HG02938 (cell line): ENCODE results near the gene YIPF6.
A peak's percentile ranks its signal among the peaks of the same experiment; 100 is the strongest.
"Not testable (repeated sequence)": the region's sequence is repeated elsewhere in the genome, so short reads cannot be mapped to it uniquely, and the experiment has no call there.

Experiments
- ATAC-seq: cut with Tn5 transposase; IDR thresholded peaks from one replicate; pipeline ENCODE4 v1.9.1; 2021; ENCODE audit warnings: mild to moderate bottlenecking, moderate library complexity; ENCODE audit not compliant: unreplicated experiment

The YIPF6 gene

DNA sequence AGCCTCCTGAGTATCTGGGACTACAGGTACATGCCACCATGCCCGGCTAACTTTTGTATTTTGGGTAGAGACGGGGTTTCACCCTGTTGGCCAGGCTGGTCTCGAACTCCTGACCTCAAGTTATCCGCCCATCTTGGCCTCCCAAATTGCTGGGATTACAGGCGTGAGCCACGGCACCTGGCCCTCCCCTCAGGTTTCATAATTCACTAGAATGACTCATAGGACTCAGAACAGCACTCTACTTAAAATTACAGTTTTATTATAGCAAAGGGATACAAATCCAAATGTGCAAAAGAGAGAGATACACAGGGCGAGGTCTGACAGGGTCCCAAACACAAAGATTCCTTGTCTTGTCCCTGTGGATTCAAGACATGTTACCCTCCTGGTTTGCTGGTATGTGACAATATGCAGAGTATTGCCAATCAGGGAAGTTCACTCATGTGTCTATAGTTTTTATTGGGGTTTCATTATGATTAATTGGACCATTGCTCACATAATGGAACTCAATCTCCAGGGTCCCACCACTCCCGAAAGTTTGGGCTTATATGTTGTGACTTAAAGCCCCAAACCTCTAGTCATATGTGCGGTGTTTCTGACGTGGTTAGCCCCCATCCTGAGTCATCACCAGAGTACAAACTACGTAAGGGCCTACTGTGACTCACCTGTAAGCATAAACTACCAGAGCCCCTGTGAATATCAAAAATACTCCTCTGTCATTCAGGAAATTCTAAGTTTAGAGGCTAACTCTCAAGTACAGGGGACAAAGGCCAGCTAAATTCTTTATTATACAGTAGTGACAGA lies 5.2 kb downstream of the YIPF6 start:
- ATAC-seq, result peak; percentile 53

DNA sequence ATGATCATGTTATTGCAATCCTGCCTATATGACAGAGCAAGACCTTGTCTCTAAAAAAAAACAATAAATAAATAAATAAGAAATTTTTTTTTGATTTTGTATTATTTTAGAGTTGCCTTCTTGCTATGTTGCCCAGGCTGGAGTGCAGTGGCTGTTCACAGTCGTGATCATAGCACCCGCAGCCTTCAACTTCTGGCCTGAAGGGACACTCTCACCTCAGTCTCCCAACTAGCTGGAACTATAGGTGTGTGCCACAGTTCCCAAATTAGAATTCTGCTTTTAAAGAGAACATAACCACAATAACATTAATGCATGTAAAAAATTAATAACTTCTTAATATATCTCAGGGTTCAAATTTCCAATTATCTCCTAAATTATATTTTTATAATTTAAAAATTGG lies 7.8 kb downstream of the YIPF6 start:
- no peak for ATAC-seq

DNA sequence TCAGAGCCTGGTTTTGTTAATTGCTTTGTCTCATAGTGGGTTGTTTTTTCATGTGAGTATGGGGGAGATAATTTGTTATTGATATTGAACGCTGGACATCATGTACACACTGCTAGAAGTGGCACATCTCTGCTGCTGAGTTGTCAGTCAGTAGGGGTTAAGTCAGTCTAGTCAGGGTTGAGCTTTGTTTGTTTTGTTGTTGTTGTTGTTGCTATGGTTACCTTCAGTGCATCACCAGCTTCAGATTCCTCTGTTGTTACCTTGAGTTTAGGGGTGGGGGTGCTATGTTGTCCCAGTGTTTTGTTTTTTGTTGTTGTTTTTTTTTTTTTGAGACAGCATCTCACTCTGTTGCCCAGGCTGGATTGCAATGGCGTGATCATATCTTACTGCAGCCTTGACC lies 9.9 kb downstream of the YIPF6 start:
- ATAC-seq, result no peak

DNA sequence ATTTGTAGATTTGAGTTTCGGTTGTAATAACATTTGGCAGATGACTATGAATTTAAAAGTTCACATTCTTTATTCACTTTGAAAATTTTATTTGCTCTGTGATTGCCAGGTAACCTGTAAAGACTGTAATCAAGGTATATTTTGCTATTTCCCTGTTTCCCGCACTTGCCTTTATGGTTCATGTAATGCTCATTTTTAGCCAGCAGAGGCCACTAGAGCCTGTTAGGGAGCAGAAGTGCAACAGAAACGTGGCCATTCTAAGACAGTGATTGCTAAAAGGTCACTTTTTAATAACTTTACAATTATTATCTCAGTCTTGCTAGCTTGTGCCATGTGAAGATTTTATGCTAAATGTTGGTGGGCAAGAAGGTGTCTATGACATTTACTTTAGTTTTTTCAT lies 12.4 kb downstream of the YIPF6 start:
- peak; percentile 65 for ATAC-seq

- ATAC-seq, result not testable (repeated sequence)
Observed at GRCh38 chrX:68524680-68525079, 25.8 kb downstream of the YIPF6 start.

GRCh38 chrX:68532831-68533533 lies 34.1 kb downstream of the YIPF6 start:
- ATAC-seq, result no peak

- ATAC-seq, result no peak
Observed at GRCh38 chrX:68533656-68534055, 34.8 kb downstream of the YIPF6 start.

- no peak for ATAC-seq
Observed at GRCh38 chrX:68534691-68535090, 35.8 kb downstream of the YIPF6 start.

DNA sequence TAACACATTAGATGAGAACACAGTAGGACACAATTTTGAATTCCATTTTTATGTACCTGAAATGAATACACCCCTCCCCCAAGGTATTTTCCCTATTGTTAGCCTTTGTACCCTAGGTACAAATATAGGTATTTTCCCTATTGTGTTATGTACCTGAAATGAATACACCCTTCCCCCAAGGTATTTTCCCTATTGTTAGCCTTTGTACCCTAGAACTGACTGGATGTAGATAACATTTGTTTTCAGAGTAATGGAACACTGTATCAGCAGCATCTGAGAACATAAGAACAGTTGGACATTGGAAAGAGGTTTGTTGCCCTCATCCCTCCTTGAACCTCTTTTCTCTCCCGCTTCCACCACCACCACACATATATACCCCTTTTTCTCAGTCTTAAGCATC lies 37.6 kb downstream of the YIPF6 start:
- no peak for ATAC-seq

DNA sequence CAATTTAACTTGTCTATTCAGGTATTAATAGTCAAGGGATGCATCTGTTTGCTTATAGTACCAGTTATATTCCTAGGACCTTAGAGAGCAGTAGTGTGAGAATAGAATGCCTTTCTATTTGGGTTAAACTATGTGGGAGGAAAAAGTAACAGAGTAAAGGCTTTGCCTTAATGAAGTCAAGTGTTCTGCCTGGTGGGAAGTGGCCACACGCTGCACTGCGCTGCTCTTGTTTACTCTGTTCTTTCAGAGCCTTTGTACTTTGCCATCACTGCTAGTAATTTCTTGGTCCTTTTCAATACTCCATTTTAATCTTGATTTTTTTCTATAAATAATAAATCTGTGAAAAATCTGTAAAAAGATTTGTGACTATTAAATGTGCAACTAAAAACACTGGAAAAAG lies 38.0 kb downstream of the YIPF6 start:
- no peak for ATAC-seq

- ATAC-seq, result no peak
Observed at GRCh38 chrX:68550193-68550592, 51.3 kb downstream of the YIPF6 start.

DNA sequence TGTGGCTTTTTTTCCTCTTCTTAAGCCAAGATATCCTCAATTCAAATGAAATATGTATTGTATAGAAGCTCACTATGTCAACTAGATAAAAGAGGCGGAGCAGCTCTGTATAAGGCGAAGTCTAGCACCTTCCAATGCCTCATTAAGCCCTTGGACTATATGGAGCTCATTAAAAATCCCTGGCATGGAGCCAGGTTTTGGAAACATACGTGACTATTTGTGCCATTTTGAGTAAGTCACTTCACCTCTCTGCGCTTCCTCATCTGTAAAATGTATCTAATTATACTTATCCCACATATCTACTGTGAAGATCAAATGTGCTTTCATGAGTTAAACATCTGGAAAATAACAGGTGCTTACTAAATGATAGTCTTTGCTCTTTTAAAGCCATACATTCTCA lies 57.2 kb downstream of the YIPF6 start:
- ATAC-seq, result no peak

- ATAC-seq, result not testable (repeated sequence)
Observed at GRCh38 chrX:68557126-68557525, 58.3 kb downstream of the YIPF6 start.

DNA sequence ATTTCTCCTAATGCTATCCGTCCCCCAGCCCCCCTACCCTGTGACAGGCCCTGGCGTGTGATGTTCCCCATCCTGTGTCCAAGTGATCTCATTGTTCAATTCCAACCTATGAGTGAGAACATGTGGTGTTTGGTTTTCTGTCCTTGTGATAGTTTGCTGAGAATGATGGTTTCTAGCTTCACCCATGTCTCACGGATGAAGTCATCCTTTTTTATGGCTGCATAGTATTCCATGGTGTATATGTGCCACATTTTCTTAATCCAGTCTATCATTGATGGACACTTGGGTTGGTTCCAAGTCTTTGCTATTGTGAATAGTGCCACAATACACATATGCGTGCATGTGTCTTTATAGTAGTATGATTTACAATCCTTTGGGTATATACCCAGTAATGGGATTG lies 61.1 kb downstream of the YIPF6 start:
- ATAC-seq, result not testable (repeated sequence)

DNA sequence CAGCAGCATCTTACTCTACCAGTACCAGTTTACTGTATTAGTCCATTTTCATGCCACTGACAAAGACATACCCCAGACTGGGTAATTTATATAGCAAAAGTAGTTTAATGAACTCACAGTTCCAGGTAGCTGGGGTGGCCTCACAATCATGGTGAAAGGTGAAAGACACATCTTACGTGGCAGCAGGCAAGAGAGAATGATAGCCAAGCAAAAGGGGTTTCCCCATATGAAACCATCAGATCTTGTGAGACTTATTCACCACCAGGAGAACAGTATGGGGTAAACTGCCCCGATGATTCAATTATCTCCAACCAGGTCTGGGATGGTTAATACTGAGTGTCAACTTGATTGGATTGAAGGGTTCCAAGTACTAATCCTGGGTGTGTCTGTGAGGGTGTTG lies 69.3 kb downstream of the YIPF6 start:
- peak; percentile 39 for ATAC-seq

GRCh38 chrX:68570598-68570997 lies 71.7 kb downstream of the YIPF6 start:
- no peak for ATAC-seq

DNA sequence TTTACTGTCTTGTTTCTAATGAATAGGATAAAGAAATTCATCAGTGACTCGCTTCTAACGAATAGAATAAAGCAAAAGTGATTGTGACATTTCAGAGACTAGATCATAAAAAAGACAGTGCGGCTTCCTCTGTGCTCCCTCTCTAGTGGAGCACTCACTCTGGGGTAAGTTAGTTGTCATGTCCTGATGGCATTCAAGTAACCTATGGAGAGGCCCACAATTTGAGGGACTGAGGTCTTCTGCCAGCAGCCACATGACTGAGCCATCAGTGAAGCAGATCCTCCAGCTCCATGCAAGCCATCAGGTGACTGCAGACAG lies 72.4 kb downstream of the YIPF6 start:
- ATAC-seq, result no peak

GRCh38 chrX:68571610-68572311 lies 72.9 kb downstream of the YIPF6 start:
- peak; percentile 92 for ATAC-seq

DNA sequence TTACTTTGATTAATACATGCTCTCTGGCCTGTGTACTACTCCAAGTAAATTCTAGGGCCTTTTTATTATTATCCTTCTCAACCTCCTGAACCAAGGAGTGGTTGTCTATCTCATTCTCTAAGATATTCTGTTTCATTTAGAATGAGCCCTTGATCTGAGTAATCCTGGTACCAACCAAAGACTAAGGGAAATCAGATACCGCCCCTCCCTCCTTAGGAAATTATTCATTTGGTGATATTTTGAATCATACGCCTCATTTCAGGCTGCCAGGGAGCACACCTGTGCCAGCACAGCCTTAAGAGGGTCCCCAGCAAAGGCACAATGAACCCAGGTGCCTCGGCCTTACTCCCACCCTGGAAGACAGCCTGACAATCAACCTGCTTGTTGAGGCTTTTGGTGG lies 75.4 kb downstream of the YIPF6 start:
- ATAC-seq, result no peak

GRCh38 chrX:68579810-68580209 lies 81.0 kb downstream of the YIPF6 start:
- no peak for ATAC-seq

DNA sequence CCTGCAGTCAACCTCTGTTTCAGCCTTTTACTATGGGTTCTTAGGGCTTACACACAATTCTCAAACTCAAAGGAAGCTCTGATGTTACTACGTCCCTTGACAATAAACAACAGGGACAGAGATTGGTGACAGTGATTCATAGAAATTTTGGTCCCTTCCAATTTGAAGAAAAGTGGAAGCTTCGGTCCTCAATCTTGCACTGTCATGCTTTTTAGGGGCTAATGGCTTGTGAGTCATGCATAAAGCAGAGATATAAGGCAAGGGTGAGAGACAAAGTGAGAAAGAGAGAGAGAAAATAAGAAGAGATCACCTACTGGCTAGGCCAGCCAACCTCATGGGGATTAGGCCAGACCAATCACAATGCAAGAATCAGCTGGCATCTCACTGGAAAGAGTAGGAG lies 85.4 kb downstream of the YIPF6 start:
- ATAC-seq, result no peak
